ENCODE results near the gene DSCAM. TPM values are rescaled to one million over a fixed set of nuclear protein-coding genes. Genes with fewer than 3 reads are reported as not detected.

The DSCAM gene
- total RNA-seq, 1 experiment from 2014 or later = 0.13 TPM

- Mint-ChIP-seq H3K27me3 (ENCODE audit: low read depth) (peaks cover 44% of the 10 kb centered on the region), H3K27ac (no peak overlapping the region), H3K9me3 (no peaks in the 10 kb centered on the region), H3K4me3 (no peak overlapping the region), H3K4me1 (peaks cover 12% of the 10 kb centered on the region), H3K36me3 (no peaks in the 10 kb centered on the region)
- ChIA-PET POLR2A (no interaction called here), CTCF (interaction anchor here (0.6 to 1.6 kb wide), 4 partner anchors 220 to 462 kb away, joined by 3 to 5 read pairs (median 3); no protein-coding TSS in a partner anchor)
- ATAC-seq (no peak), DNase-seq (ENCODE audit: low spot score) (no peak)
- TF ChIP-seq, protein P1, sequence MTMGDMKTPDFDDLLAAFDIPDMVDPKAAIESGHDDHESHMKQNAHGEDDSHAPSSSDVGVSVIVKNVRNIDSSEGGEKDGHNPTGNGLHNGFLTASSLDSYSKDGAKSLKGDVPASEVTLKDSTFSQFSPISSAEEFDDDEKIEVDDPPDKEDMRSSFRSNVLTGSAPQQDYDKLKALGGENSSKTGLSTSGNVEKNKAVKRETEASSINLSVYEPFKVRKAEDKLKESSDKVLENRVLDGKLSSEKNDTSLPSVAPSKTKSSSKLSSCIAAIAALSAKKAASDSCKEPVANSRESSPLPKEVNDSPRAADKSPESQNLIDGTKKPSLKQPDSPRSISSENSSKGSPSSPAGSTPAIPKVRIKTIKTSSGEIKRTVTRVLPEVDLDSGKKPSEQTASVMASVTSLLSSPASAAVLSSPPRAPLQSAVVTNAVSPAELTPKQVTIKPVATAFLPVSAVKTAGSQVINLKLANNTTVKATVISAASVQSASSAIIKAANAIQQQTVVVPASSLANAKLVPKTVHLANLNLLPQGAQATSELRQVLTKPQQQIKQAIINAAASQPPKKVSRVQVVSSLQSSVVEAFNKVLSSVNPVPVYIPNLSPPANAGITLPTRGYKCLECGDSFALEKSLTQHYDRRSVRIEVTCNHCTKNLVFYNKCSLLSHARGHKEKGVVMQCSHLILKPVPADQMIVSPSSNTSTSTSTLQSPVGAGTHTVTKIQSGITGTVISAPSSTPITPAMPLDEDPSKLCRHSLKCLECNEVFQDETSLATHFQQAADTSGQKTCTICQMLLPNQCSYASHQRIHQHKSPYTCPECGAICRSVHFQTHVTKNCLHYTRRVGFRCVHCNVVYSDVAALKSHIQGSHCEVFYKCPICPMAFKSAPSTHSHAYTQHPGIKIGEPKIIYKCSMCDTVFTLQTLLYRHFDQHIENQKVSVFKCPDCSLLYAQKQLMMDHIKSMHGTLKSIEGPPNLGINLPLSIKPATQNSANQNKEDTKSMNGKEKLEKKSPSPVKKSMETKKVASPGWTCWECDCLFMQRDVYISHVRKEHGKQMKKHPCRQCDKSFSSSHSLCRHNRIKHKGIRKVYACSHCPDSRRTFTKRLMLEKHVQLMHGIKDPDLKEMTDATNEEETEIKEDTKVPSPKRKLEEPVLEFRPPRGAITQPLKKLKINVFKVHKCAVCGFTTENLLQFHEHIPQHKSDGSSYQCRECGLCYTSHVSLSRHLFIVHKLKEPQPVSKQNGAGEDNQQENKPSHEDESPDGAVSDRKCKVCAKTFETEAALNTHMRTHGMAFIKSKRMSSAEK (CRISPR knock-in tag; IDR thresholded peaks at IDR 0.05; ENCODE audit: borderline replicate concordance) = no peak
- TF ChIP-seq NFATC4 (CRISPR knock-in tag; IDR thresholded peaks at IDR 0.05) (no peak), IRF1 (CRISPR knock-in tag; IDR thresholded peaks at IDR 0.05) (no peak), FOXP4 (CRISPR knock-in tag; IDR thresholded peaks at IDR 0.05) (no peak)
- TF ChIP-seq, protein P2, sequence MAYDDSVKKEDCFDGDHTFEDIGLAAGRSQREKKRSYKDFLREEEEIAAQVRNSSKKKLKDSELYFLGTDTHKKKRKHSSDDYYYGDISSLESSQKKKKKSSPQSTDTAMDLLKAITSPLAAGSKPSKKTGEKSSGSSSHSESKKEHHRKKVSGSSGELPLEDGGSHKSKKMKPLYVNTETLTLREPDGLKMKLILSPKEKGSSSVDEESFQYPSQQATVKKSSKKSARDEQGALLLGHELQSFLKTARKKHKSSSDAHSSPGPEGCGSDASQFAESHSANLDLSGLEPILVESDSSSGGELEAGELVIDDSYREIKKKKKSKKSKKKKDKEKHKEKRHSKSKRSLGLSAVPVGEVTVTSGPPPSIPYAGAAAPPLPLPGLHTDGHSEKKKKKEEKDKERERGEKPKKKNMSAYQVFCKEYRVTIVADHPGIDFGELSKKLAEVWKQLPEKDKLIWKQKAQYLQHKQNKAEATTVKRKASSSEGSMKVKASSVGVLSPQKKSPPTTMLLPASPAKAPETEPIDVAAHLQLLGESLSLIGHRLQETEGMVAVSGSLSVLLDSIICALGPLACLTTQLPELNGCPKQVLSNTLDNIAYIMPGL (CRISPR knock-in tag; IDR thresholded peaks at IDR 0.05) = no peak
- TF ChIP-seq, protein P3, sequence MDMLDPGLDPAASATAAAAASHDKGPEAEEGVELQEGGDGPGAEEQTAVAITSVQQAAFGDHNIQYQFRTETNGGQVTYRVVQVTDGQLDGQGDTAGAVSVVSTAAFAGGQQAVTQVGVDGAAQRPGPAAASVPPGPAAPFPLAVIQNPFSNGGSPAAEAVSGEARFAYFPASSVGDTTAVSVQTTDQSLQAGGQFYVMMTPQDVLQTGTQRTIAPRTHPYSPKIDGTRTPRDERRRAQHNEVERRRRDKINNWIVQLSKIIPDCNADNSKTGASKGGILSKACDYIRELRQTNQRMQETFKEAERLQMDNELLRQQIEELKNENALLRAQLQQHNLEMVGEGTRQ (CRISPR knock-in tag; IDR thresholded peaks at IDR 0.05) = peak; percentile 27; the same call in 1 of the 2 replicates
Measured at GRCh38 chr21:40847951-40848350, 993 bp upstream of the DSCAM start.

- H3K27ac Mint-ChIP-seq = no peak overlapping the region
- POLR2A ChIA-PET = no interaction called here
- H3K4me1 Mint-ChIP-seq = peaks cover 24% of the 10 kb centered on the region
- CTCF ChIA-PET = interaction anchor here (0.7 to 1.2 kb wide), 5 partner anchors 11 to 1153 kb away, joined by 3 to 8 read pairs (median 3); no protein-coding TSS in a partner anchor
- ATAC-seq (no peak), DNase-seq (ENCODE audit: low spot score) (no peak)
- H3K4me3 Mint-ChIP-seq = peak overlapping the region; percentile 27
- no peaks in the 10 kb centered on the region for H3K9me3 Mint-ChIP-seq
- peaks cover 62% of the 10 kb centered on the region for H3K27me3 Mint-ChIP-seq (ENCODE audit: low read depth)
- no peaks in the 10 kb centered on the region for H3K36me3 Mint-ChIP-seq
- TF ChIP-seq TEAD1 (CRISPR knock-in tag; IDR thresholded peaks at IDR 0.05) (no peak), E2F5 (CRISPR knock-in tag; IDR thresholded peaks at IDR 0.05) (no peak), ZNF219 (CRISPR knock-in tag; IDR thresholded peaks at IDR 0.05; ENCODE audit: borderline replicate concordance) (no peak), ZNF317 (CRISPR knock-in tag; IDR thresholded peaks at IDR 0.05; ENCODE audit: borderline replicate concordance, low read depth) (no peak), FOXK1 (CRISPR knock-in tag; IDR thresholded peaks at IDR 0.05) (no peak), TP53 (CRISPR knock-in tag; IDR thresholded peaks at IDR 0.05) (no peak), CREB1 (CRISPR knock-in tag; IDR thresholded peaks at IDR 0.05) (no peak), SMAD4 (CRISPR knock-in tag; IDR thresholded peaks at IDR 0.05) (no peak), TCF7 (CRISPR knock-in tag; IDR thresholded peaks at IDR 0.05; ENCODE audit: low read depth) (no peak)
- TF ChIP-seq, protein P4, sequence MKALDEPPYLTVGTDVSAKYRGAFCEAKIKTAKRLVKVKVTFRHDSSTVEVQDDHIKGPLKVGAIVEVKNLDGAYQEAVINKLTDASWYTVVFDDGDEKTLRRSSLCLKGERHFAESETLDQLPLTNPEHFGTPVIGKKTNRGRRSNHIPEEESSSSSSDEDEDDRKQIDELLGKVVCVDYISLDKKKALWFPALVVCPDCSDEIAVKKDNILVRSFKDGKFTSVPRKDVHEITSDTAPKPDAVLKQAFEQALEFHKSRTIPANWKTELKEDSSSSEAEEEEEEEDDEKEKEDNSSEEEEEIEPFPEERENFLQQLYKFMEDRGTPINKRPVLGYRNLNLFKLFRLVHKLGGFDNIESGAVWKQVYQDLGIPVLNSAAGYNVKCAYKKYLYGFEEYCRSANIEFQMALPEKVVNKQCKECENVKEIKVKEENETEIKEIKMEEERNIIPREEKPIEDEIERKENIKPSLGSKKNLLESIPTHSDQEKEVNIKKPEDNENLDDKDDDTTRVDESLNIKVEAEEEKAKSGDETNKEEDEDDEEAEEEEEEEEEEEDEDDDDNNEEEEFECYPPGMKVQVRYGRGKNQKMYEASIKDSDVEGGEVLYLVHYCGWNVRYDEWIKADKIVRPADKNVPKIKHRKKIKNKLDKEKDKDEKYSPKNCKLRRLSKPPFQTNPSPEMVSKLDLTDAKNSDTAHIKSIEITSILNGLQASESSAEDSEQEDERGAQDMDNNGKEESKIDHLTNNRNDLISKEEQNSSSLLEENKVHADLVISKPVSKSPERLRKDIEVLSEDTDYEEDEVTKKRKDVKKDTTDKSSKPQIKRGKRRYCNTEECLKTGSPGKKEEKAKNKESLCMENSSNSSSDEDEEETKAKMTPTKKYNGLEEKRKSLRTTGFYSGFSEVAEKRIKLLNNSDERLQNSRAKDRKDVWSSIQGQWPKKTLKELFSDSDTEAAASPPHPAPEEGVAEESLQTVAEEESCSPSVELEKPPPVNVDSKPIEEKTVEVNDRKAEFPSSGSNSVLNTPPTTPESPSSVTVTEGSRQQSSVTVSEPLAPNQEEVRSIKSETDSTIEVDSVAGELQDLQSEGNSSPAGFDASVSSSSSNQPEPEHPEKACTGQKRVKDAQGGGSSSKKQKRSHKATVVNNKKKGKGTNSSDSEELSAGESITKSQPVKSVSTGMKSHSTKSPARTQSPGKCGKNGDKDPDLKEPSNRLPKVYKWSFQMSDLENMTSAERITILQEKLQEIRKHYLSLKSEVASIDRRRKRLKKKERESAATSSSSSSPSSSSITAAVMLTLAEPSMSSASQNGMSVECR (CRISPR knock-in tag; IDR thresholded peaks at IDR 0.05; ENCODE audit: borderline replicate concordance) = no peak
- TF ChIP-seq, protein P5, sequence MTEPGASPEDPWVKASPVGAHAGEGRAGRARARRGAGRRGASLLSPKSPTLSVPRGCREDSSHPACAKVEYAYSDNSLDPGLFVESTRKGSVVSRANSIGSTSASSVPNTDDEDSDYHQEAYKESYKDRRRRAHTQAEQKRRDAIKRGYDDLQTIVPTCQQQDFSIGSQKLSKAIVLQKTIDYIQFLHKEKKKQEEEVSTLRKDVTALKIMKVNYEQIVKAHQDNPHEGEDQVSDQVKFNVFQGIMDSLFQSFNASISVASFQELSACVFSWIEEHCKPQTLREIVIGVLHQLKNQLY (CRISPR knock-in tag; IDR thresholded peaks at IDR 0.05) = no peak
Measured at GRCh38 chr21:40846103-40846502, 855 bp downstream of the DSCAM start.
